Measurements from ENCODE around the gene NSMF.

Gene NSMF

DNA sequence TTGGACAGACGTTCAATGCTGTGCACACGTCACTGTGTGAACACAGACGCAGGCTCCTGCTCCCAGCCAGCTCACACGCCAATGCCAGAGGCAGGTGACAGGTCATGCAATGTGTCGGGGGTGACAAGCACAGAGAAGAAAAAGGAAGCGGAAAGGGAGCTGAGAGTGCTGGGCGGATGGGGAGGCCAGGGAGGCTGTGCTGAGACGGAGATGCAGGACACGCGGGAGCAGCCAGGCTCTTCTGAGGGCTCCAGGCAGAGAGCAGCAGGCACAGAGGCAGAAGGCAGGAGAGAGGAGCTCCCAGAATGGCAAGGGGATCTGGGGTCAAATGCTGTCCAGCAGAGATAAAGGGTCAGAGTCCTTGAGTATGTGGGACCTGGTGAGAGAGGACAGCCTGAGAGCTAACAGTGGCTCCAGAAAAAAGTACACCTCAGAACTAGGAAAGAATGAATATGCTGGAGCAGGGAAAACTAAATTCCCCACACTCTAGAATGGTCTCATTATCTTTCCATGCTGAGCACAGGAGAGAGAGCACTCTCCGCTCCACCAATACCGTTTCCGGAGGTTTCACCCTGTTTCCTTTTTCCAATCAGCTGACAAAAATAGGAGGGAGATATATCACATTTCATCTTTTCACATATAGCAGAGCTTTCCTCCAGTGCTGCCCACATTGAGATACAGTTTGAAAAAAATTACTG lies 32.8 kb upstream of the NSMF start:
- no peak for DNase-seq (ENCODE audit: low read depth)

DNA sequence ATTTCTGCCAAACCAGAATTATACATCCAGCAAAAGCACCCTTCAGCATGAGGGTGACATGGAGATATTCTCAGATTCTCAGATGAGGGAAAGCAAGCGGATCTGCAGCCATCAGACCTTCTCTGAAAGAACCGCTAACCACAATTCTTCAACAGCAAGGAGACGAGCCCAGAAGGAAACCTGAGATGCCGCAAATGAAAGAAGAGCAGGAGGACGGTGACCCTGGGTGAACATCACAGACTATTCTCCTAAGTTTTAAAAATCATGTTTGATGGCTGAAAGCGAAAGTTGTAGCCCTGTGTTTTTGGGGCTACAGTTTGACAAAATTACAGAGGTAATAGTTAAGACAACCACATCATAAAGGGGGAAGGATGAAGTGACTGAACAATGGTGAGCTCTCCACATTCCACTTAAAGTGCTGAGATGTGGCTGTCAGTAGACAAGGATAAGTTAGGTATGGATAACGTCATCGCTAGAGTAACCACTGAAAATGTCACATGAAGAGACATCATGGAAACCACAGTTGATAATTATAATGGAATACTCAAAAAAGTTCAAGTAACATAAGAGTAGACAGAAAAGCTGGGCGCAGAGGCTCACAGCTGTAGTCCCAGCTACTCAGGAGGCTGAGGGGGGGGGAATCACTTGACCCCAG lies 31.5 kb upstream of the NSMF start:
- DNase-seq (ENCODE audit: low read depth) = no peak

DNA sequence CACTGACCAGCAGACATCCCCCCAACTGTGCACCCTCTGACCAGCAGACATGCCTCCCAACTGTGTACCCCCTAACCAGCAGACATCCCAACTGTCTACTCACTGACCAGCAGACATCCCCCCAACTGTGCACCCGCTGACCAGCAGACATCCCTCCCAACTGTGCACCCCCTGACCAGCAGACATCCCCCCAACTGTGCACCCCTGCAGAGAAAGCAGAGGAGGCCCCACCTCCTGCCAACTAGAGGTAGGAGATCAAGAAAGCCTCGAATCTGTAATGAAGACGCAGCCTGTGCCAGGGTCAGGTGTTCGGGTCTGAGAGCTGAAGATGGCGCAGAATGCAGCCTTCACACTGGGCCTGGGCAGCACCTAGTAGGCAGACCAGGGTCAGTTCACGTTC lies 29.8 kb upstream of the NSMF start:
- no peak for DNase-seq (ENCODE audit: low read depth)

DNA sequence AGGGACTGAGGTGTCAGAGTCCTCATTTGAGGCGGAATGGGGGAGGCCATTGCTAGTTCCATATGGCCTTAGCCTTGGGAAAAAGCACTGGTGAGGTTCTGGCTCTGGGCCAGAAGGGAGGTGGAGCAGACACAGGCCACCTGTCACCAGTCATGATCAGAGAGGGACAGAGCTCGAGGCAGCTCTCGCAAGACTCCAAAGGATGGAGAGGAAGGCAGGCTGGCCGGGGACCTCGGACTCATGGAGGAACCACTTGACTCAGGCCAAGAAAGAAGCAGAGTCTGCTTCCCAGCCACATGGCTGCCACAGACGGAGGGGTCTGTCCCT lies 29.2 kb upstream of the NSMF start:
- DNase-seq (ENCODE audit: low read depth) = no peak

DNA sequence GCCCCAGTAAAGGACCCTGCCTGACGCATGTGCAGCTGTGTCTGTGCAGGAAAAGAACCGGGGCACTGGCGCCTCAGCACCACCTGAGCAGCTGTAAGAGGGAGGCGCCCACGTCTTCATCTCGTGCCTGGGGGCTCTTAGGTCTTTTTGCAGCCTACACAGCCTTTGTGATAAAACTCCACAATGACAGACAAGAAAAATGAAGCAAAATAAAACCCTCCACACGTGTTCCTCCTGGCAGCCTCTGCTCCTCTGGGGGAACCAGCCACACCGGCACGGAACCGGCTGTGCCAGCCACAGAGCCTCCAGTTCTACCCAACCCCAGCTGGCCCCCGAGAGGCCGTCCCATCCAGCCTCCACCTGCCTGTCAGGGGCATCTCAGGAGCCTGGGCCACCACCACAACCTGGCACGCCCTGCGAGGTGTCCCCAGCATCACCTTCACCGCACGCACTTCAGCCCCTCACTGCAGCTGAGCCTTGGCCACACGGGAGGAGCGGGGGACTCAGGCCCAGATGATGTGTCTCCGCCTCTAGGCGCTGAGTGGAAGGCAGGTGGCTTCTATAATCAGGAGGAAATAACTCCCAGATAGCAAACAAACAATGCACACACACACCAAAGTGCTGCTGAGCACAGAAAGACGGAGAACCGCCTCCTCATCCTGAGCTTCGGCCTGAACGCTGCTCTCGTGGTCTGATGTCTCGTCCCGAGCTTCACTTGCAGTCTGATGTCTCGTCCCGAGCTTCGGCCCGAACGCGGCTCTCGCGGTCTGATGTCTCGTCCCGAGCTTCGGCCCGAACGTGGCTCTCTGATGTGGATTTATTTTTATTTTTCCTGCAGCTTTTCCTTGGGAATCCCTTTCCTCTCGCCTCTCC lies 28.6 kb upstream of the NSMF start:
- no peak for DNase-seq (ENCODE audit: low read depth)

DNA sequence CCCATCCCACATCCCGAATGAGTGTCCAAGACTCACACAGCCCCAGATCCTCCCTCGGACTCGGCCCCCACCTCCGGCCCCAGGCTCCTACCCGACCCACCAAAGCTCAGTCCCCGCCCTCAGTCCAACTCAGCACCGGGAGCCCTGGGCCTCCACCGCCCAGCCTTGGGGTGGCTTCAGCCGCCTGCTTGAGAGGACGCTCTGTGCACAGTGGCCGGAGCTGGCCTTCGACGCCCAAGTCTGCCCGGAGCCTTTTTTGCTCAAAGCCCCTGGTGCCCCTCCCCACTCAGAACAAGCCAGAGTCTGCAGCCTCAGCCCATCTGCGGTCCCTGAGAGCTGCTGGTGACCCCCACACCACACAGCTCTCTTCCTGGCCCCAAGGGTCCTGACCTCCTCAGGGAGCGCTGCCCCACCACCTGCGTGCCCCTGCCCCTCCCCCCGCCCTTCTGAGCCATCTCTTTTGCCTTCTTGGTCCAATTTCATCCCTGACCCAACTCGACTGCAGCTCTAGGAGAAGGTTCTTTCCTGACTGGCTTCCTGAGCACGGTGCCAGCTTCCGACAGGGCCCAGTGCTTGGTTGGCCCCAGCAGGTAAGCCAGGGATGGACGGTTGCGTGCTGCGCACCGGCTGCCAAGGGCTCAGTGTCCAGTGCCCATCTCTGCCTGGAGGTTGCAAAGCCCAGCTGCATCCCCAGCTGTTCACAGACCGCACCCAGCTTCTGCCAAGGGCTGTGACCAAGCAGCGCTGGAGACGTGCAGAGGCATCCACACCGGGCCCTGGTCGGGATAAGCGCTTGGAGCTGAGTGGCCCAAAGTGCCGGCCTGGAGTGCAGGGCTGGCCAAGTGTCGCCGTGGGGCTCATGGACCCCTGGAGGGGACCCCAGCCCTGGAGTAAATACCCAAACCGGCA lies 27.7 kb upstream of the NSMF start:
- DNase-seq (ENCODE audit: low read depth) = no peak

DNA sequence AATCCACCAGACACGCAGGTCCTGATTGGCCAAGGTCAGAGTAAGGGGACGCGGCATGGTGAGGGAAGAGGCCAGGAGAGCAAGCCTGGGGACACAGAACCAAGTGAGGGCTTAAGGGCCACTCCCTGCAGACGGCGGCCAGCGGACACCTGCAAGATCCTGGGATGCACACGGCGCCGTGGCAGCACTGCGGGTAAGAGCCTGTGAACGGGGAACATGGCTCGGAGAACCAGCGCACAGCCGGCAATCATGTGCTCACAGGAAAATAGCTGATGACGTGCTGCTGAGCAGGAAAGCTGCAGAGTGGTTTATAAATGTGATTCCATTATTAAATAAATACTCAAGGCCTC lies 27.0 kb upstream of the NSMF start:
- DNase-seq (ENCODE audit: low read depth) = no peak

DNA sequence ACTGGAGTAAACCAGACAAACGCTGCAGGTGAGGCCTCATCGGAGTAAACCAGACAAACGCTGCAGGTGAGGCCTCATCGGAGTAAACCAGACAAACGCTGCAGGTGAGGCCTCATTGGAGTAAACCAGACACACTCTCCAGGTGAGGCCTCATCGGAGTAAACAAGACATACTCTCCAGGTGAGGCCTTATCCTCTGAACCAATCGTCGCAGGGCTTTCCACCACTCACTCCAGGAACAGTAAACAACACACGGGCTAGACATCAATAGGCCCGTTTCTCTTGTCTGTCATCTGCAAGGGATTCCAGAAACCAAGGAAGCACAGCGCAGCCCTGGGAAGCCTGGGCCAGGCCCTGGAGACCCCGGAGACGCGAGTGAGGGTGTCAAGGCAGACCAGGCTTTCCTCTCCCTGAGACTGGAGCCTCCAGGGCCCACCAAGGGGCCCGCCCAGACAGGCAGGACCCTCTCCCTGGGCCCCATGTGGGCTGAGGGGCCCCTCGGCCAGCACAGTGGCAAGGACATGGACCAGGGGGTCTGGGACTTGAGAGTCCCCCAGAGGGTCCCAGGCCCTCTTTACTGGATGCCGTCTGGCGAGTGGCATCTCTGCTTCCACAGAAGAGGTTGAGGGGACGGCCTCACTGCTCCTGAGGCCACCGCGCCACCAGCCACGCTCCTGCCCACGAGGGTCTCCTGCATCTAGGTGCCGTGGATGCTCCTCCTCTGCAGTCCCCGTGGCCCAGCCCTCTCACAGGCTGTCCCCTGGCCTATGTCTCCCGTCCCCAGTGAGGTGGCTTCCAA lies 26.4 kb upstream of the NSMF start:
- DNase-seq (ENCODE audit: low read depth) = no peak

DNA sequence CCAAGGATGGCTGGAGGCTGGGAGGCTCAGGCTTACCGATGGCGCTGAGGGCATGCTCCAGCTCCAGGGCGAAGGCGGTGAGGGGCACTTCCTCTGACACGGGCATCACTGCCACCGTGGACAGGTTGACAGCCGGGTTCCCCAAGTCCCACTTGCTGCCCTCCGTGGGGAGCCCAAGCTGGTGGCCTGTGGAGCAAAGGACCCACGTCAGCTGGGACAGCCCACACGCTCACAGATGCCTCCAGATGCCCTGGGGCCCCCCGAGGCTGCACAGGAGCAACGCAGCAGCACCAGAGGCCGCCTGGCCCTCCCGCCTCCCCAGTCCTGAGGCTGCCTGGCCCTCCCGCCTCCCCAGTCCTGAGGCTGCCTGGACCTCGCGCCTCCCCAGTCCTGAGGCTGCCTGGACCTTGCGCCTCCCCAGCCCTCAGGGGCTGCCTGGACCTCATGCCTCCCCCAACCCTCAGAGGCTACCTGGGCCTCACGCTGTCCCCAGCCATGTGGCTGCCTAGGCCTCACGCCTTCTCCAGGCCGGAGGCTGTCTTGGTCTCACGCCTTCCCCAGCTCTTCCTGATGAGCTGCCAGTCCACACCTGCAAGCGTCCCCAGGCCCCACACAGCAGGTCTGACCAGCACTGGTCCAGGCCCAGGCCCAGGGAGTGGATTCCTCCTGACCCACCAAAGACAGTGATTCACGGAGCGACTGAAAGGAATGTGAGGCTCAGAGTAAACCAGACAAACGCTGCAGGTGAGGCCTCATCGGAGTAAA lies 25.6 kb upstream of the NSMF start:
- DNase-seq (ENCODE audit: low read depth) = no peak

DNA sequence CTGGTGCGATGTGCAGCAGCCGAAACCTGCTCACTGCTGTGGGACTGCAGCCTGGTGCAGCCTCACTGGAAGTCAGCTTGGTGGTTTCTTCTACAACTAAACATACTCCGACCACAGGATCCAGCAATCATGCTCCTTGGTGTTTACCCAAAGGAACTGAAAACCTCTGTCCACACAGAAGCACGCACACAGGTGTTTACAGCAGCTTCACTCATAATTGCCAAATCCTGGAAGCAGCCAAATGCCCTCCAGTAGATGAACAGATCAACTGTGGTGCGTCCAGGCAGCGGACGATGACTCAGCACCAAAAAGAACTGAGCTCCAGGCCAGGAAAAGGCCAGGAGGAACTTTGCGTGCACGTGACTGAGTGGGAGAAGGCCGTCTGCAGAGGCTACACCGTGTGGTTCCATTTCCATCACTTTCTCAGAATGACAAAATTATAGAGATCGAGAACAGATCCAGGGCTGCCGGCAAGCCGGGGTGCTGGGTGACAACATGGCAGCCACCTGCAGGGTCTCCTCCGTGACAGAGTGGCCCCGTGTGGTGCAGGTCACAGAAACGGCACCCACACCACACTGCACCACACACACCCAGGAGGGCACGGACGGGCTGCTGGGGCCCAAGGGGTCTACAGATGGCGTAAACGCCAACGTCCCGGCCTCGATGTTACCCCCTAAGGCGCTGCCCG lies 23.1 kb upstream of the NSMF start:
- DNase-seq (ENCODE audit: low read depth) = no peak

DNA sequence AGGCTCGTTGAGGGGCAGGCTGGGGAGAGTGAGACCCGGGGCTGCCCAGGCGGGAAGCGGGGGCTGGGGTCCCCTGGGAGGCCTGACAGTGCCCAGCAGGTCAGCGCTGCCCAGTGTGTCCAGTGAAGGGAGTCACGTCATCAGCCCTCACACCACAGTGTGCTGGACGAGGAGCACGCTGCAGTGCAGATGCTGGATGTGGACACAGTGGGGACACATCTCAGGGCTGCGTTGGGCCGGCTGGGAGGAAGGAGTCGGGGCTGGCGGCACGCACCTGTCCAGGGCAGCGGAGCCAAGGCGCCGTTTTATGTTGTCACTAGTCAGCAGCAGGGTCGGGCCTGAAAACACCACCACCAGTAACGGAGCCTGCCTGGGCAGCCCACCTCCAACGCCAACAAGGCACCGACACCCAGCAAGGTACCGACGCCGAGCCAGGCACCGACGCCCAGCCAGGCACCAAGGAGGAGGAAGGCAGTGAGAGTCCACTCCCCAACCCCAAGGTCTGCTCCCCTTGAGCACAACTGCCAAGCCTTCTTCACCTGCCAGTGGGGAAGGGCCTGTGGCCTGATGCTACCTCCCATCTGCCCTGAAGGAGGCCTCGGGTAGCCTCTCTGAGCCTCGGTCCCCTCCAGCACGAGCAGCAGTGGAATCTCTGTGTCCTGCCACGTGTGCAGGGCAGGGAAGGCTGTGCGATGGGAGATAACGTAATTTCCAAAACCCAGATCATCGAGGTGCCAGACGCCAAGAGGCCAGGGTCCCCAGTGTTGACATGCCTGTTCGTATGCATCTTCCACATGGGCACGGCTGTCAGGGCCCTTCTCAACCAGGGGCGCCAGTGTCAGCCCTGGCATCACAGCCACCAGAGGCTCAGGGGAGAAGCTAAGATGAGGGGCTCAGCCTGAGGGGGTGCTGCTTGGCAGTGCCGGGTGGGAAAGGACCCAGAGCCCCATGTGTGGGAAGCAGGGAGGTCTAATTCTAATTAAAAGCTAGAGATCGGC lies 21.9 kb upstream of the NSMF start:
- DNase-seq (ENCODE audit: low read depth) = no peak

DNA sequence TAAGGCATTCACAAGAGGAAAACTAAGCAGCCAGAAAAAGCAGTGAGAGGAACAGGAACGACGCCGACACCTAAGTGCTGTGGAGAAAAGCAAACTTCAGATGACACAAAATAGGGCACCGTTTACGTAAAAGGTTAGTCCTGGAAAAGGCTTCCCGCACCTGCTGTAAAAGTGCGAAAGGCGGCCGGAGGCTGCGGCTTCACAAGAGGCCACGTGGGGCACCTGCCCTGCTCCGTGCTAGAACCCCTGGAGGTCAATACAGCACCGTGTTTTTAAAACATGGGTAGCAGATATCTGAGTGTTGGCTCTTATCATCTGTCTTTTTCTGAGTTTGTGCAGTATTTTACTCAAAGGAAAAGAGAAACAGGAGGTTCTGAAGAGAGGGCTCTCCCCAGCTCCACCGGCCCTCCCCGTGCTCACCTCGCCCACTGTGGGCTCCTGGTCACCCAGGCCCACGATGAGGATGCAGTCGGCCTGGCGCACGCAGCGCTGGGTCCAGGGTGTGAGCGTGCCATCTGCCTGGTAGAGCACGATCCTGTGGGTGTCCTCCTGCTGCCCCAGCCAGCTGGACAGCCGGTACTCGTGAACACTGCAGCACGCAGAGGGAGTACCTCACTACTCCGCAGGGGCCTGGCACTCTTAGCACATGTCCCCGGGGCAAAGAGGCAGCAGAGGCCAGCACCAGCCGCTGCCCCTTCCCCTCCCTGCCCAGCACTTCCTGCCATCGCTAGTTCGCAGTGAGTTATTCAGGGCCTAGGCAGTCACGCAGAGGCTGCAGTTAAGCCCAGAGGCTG lies 21.0 kb upstream of the NSMF start:
- DNase-seq (ENCODE audit: low read depth) = no peak

DNA sequence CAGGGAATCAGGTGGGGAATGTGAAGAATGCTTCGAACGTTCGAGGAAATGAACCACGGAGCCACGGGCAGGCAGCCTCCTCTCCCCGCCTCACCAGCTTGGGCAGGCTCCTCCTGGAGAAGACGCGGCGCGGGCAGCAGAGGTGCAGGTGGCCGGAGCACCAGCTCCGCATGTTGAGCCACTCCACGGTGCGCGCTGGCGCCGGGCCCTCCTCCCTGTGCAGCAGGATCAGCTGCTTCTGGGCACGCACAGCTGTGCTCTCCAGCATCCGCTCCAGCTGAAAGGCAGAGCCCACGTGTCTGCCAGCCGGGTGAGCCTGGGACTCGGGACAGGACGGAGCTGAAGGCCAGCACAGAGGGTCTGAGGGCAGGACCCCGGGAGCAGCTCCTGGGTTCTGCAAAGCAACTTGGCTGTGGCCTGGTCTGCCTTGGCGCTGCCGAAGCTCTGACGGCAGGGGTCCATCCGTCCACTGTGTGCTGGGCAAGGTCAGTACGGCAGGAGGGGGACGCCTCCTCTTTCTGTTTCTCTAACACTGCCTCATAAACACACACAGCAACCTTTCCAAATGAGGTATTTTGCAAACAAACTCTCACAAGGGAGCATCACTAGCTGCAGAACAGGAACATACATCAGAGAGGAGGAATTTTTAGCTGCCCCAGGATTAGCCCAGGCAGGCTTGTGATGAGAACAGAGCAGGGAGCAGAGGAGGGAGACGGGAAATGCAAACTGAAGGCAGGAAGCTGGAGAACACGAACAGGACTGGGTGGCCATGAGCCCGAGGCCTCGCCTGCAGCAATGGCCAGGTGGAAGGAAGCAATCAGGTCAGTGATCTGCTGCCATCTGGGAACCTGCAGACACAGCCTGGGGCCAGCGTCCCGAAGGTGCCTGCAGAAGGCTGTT lies 20.1 kb upstream of the NSMF start:
- no peak for DNase-seq (ENCODE audit: low read depth)

DNA sequence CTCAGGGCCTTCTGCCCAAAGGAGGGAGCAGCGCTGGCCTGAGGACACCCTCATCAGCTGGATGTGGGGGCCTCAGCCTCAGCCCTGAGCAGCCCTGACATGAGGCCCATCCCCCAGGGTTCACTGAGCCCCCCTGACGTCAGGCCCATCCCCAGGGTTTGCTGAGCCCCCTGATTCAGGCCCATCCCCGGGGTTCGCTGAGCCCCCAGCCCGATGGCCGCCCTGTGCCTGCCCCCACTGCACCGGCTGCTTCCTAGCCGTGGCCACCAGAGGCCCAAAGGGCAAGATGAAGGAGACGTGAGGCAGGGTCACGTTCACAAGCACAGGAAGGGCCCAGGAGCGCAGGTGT lies 19.5 kb upstream of the NSMF start:
- DNase-seq (ENCODE audit: low read depth) = no peak

DNA sequence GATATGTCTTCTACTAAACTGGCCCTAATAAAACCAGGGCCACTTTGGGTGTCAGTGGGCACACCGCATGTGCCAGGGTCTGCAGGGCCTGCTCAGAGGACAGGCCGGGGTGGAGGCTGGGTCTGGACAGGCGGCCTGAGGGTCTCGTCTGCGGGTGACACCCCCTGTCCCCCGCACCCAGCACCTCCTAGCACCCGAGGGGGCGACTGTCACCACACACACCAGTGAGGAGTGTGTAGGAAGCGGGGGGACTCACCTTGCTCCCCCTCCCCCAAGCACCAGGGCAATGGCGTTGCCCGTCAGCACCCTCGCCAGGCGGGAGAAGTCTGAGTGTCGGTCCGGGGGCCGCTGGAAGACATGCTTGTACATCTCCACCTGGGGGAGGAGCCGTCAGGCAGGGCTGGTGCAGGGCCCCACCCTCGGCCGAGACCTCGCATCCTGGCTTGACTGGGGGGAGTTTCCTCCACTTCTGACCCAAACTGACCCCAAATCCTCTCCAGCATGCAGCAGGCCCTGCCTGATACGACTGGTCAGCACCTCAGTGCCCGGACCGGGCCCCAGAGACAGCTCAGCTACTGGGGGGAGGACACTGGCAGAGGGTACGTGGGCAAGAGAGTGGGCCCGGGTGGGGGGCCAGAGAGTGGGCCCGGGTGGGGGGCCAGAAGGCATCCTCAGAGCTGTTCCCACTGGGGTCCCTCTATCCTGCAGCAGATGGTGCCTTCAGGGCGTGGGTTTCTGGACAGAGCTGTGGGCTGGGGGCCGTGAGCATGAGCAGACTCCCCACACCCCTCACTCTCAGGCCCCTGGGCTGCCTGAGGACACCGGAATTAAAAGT lies 18.9 kb upstream of the NSMF start:
- DNase-seq (ENCODE audit: low read depth) = no peak

DNA sequence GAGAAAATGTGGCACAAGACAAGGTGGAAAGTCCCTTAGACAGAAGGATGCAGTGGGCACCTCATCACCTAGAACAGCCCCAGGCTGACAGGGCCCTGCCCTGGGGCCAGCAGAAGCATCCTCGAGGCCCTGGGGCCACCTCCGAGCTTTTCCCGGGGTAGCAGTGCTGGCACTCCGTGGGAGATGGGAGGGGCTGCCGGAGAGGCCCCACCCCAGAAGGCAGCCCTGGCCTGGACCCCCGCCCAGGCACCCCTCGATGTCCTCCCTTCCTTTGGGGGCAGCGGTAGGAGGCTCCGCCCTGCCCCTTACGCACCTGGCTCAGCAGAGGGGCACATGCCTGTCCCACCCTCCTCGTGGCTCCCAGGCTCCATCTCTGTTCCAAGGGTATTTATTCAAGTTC lies 17.7 kb upstream of the NSMF start:
- no peak for DNase-seq (ENCODE audit: low read depth)

All from T-helper 22 cell (primary cell).